Thoracic aorta (tissue), 2 donors: ENCODE data around the gene SEMA6B. TPM values are rescaled to one million over a fixed set of nuclear protein-coding genes. Genes with fewer than 3 reads are reported as not detected.

Experiments used
- ATAC-seq: fragments of 150-250 bp; one replicate; pipeline ENCODE4 v1.8.0; 2017; ENCODE audit warnings: low read depth; ENCODE audit not compliant: insufficient number of reproducible peaks, low FRiP score
- DNase-seq: peaks from one replicate; pipeline ENCODE4 v3.0.0-alpha.2; 2020; ENCODE audit warnings: low spot score
- H3K27ac ChIP-seq, 2 donors: fragments of 200-600 bp; sonication (generic); 1 replicate in 1 of 2; 2 replicates in 1 of 2; pipeline ENCODE4 v1.5.1; 2016; ENCODE audit warnings: mild to moderate bottlenecking in 2 of 2, moderate library complexity in 2 of 2
- H3K27me3 ChIP-seq: fragments of 200-600 bp; sonication (generic); replicated peaks from 2 replicates; pipeline ENCODE4 v1.6.0; 2016; ENCODE audit warnings: mild to moderate bottlenecking; ENCODE audit not compliant: insufficient read depth
- H3K36me3 ChIP-seq: fragments of 200-600 bp; sonication (generic); one replicate; pipeline ENCODE4 v1.5.1; 2016
- H3K4me1 ChIP-seq, 2 donors: fragments of 200-600 bp; sonication (generic); 1 replicate in 1 of 2; 2 replicates in 1 of 2; pipeline versions ENCODE4 v1.5.1 to v1.6.0; 2016; ENCODE audit warnings: low read depth in 2 of 2, mild to moderate bottlenecking in 1 of 2; ENCODE audit not compliant: control insufficient read depth in 1 of 2
- H3K4me3 ChIP-seq: fragments of 200-600 bp; sonication (generic); 2 replicates; pipeline ENCODE4 v1.5.1; 2016; ENCODE audit warnings: mild to moderate bottlenecking
- H3K9me3 ChIP-seq: fragments of 200-600 bp; sonication (generic); 2 replicates; pipeline ENCODE4 v1.5.1; 2016
- total RNA-seq, 2 donors: library from RNA; depleted of rRNA; stranded (reverse); fragments of >200 nt; gene quantifications; one replicate each; pipeline versions ENCODE4 v1.1.0 to v1.2.3, GENCODE V29; 2016
- TF ChIP-seq, protein P1 (sequence below): fragments of 200-600 bp; sonication (generic); IDR thresholded peaks from one replicate; pipeline ENCODE4 v1.5.1; 2019; ENCODE audit warnings: antibody characterized with exemption

Gene SEMA6B
- total RNA-seq, 2 donors from 2014 or later, result 3.4 to 17.4 TPM

DNA sequence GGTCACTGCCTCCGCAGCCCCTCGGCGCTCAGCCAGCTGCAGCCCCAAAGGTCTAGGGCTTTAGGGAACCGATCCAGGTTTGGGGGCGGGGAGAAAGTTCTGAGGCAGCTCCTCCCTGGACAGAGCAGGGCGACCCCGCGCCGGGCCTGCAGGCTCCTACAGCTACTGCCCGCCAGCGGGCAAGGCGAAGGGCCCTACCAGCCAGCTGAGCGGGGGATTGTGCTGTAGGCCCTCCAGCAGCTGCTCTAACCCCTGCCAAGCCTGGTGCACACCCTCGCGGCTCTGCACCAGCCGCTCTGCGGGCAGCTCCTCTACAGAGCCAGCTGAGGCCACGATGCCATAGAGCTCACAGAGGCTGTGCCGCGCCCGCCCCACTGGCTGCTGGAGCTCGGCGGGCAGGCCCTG lies 55.2 kb downstream of the SEMA6B start:
- no peak overlapping the region for H3K27ac ChIP-seq
- H3K9me3 ChIP-seq, result no peaks in the 10 kb centered on the region
- TF ChIP-seq, protein P1, sequence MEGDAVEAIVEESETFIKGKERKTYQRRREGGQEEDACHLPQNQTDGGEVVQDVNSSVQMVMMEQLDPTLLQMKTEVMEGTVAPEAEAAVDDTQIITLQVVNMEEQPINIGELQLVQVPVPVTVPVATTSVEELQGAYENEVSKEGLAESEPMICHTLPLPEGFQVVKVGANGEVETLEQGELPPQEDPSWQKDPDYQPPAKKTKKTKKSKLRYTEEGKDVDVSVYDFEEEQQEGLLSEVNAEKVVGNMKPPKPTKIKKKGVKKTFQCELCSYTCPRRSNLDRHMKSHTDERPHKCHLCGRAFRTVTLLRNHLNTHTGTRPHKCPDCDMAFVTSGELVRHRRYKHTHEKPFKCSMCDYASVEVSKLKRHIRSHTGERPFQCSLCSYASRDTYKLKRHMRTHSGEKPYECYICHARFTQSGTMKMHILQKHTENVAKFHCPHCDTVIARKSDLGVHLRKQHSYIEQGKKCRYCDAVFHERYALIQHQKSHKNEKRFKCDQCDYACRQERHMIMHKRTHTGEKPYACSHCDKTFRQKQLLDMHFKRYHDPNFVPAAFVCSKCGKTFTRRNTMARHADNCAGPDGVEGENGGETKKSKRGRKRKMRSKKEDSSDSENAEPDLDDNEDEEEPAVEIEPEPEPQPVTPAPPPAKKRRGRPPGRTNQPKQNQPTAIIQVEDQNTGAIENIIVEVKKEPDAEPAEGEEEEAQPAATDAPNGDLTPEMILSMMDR, result no peak
- no peak for ATAC-seq
- no peaks in the 10 kb centered on the region for H3K4me1 ChIP-seq
- H3K27me3 ChIP-seq, result no peaks in the 10 kb centered on the region
- H3K36me3 ChIP-seq, result peaks cover 11% of the 10 kb centered on the region
- no peak for DNase-seq
- H3K4me3 ChIP-seq, result no peak overlapping the region

GRCh38 chr19:4503825-4504170 lies 55.7 kb downstream of the SEMA6B start:
- peaks cover 12% of the 10 kb centered on the region for H3K36me3 ChIP-seq
- H3K27me3 ChIP-seq, result no peaks in the 10 kb centered on the region
- H3K4me3 ChIP-seq, result no peak overlapping the region
- H3K9me3 ChIP-seq, result no peaks in the 10 kb centered on the region
- DNase-seq (no peak), ATAC-seq (no peak)
- TF ChIP-seq, protein P1, result no peak
- H3K27ac ChIP-seq, result no peak overlapping the region
- no peaks in the 10 kb centered on the region for H3K4me1 ChIP-seq

- H3K36me3 ChIP-seq, result peaks cover 18% of the 10 kb centered on the region
- no peak overlapping the region for H3K4me3 ChIP-seq
- H3K27ac ChIP-seq, result no peak overlapping the region
- no peak for ATAC-seq
- no peaks in the 10 kb centered on the region for H3K4me1 ChIP-seq
- no peak for DNase-seq
- H3K9me3 ChIP-seq, result no peaks in the 10 kb centered on the region
- no peaks in the 10 kb centered on the region for H3K27me3 ChIP-seq
- TF ChIP-seq, protein P1, result no peak
These were observed 56.2 kb downstream of the SEMA6B start for GRCh38 chr19:4503132-4503824.

- Histone ChIP-seq H3K4me3 (no peak overlapping the region), H3K36me3 (peaks cover 23% of the 10 kb centered on the region), H3K9me3 (no peaks in the 10 kb centered on the region), H3K27ac (no peak overlapping the region), H3K4me1 (no peaks in the 10 kb centered on the region), H3K27me3 (no peaks in the 10 kb centered on the region)
- TF ChIP-seq, protein P1, result no peak
- DNase-seq (no peak), ATAC-seq (no peak)
These were observed 57.0 kb downstream of the SEMA6B start for GRCh38 chr19:4502282-4503131.

GRCh38 chr19:4501691-4502090 lies 57.8 kb downstream of the SEMA6B start:
- TF ChIP-seq, protein P1, result no peak
- DNase-seq (no peak), ATAC-seq (no peak)
- Histone ChIP-seq H3K9me3 (no peaks in the 10 kb centered on the region), H3K36me3 (peaks cover 23% of the 10 kb centered on the region), H3K27me3 (no peaks in the 10 kb centered on the region), H3K27ac (no peak overlapping the region), H3K4me3 (no peak overlapping the region), H3K4me1 (no peaks in the 10 kb centered on the region)
